NCI-H748 (cell line): ENCODE measurements around the gene TNFAIP2.
A peak's percentile ranks its signal among the peaks of the same experiment; 100 is the strongest.

Experiments used
- DNase-seq: peaks from one replicate; lab custom pipeline; 2025; ENCODE audit not compliant: unreplicated experiment; lab: John Stamatoyannopoulos, UW

TNFAIP2 gene

GRCh38 chr14:103121846-103122584, 1.2 kb upstream of the TNFAIP2 start:
- DNase-seq, result peak; percentile 97

- DNase-seq, result peak; percentile 71
These were observed 695 bp upstream of the TNFAIP2 start for GRCh38 chr14:103122585-103122946.

- DNase-seq, result peak; percentile 58
These were observed 606 bp downstream of the TNFAIP2 start for GRCh38 chr14:103123634-103124500.

GRCh38 chr14:103124501-103125001, 1.3 kb downstream of the TNFAIP2 start:
- DNase-seq, result no peak

- DNase-seq, result no peak
These were observed 2.1 kb downstream of the TNFAIP2 start for GRCh38 chr14:103125098-103126070.

- DNase-seq, result peak; percentile 46
These were observed 3.0 kb downstream of the TNFAIP2 start for GRCh38 chr14:103126088-103126872.

GRCh38 chr14:103126873-103127304, 3.6 kb downstream of the TNFAIP2 start:
- peak; percentile 77 for DNase-seq

GRCh38 chr14:103127356-103127755, 4.1 kb downstream of the TNFAIP2 start:
- DNase-seq, result no peak

- DNase-seq, result no peak
These were observed 4.8 kb downstream of the TNFAIP2 start for GRCh38 chr14:103127861-103128598.

- no peak for DNase-seq
These were observed 5.5 kb downstream of the TNFAIP2 start for GRCh38 chr14:103128631-103129300.

GRCh38 chr14:103129301-103130016, 6.2 kb downstream of the TNFAIP2 start:
- DNase-seq, result no peak

GRCh38 chr14:103130017-103130764, 6.9 kb downstream of the TNFAIP2 start:
- no peak for DNase-seq

GRCh38 chr14:103130965-103131364, 7.7 kb downstream of the TNFAIP2 start:
- DNase-seq, result peak; percentile 34

GRCh38 chr14:103131580-103131979, 8.3 kb downstream of the TNFAIP2 start:
- no peak for DNase-seq

GRCh38 chr14:103132381-103133209, 9.3 kb downstream of the TNFAIP2 start:
- DNase-seq, result no peak
